GM19023 (cell line): Measurements from ENCODE around the gene ACSL6.

Source experiments
- ATAC-seq: cut with Tn5 transposase; IDR thresholded peaks from one replicate; pipeline ENCODE4 v1.9.1; 2021; ENCODE audit warnings: mild to moderate bottlenecking, moderate library complexity; ENCODE audit not compliant: unreplicated experiment

ACSL6 gene, protein sequence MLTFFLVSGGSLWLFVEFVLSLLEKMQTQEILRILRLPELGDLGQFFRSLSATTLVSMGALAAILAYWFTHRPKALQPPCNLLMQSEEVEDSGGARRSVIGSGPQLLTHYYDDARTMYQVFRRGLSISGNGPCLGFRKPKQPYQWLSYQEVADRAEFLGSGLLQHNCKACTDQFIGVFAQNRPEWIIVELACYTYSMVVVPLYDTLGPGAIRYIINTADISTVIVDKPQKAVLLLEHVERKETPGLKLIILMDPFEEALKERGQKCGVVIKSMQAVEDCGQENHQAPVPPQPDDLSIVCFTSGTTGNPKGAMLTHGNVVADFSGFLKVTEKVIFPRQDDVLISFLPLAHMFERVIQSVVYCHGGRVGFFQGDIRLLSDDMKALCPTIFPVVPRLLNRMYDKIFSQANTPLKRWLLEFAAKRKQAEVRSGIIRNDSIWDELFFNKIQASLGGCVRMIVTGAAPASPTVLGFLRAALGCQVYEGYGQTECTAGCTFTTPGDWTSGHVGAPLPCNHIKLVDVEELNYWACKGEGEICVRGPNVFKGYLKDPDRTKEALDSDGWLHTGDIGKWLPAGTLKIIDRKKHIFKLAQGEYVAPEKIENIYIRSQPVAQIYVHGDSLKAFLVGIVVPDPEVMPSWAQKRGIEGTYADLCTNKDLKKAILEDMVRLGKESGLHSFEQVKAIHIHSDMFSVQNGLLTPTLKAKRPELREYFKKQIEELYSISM

DNA sequence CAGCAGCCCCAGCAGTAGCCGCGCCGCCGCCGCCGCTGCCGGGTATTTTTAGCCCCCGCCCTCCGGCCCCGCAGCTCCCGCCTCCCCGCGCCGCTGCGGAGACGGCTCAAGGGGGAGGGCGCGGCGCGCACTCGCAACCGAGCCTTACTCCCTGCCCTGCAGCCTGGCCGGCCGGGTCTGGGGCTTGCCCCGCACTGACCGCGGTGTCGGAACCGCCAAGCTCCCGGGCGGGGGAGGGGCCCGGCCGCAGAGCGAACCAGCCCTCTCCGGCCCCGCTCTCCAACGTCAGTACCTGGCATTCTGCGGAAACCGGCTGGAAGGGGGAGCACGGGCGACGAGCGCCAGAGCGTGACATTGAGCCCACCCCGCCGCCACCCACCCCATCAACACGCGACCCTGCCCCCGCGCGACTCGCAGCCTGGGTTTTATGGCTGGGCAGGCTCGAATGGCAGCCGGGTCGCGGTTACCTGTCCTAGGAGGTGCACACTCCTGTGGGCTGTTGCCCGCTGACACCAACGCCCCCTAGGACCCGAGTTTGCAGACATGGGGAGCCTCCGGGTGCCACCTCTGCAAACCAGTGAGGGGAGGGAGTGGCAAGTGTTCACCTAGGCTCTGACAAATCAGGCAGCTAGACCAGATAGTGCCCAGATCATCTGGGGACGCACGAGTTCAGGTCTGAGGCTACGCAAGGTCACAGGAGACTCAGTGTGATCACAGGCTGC, at the start of gene ACSL6:
Gene ACSL6 (minus strand): TSS at position 37 of the 722 bp plus-strand sequence. CDS start 105 bp downstream, outside the sequence.
- no peak for ATAC-seq

DNA sequence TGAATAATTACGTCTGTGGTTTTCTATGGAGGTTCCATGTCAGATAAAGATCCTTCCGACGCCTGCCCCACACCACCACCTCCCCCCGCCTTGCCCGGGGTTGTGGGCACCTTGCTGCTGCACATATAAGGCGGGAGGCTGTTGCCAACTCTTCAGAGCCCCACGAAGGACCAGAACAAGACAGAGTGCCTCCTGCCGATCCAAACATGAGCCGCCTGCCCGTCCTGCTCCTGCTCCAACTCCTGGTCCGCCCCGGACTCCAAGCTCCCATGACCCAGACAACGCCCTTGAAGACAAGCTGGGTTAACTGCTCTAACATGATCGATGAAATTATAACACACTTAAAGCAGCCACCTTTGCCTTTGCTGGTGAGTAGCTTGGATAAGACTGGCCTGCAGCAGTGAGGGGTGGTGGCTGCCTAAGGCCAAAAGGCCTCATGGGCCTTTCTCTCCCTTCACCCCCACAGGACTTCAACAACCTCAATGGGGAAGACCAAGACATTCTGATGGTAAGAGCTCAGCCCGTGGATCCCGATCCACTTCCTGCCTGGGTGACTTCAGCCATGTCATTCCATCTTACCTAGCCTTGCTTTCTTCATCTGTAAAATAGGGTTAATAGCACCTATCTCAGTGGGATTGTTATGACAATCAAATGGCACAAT, 49.2 kb upstream of the ACSL6 start, which contains the start of gene IL3:
Gene IL3 (plus strand): TSS at position 155 of the 661 bp plus-strand sequence. CDS start 52 bp downstream, at position 207.
- no peak for ATAC-seq

DNA sequence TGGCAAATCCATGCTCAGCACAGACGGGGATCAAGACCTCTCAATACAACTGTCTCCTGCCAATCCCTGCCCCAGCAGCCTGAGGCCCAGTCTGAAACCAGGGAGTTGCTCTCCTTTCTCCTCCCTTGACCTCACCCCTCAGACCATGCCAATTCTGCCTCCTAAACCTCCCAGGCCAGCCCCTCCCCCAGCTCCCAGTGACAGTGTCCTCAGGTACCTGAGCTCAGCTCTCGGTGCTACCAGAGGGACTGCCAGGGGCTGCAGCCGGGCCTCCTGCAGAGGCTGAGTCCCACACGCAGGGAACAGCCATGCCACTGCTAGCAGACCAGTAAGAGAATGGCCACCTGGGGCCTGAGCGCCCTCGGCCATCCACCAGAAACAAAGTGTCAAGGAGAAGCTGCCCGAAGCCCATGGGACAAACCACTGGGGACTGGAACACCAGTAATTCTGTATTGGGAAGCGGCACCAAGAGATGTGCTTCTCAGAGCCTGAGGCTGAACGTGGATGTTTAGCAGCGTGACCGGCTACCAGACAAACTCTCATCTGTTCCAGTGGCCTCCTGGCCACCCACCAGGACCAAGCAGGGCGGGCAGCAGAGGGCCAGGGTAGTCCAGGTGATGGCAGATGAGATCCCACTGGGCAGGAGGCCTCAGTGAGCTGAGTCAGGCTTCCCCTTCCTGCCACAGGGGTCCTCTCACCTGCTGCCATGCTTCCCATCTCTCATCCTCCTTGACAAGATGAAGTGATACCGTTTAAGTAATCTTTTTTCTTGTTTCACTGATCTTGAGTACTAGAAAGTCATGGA, 48.4 kb upstream of the ACSL6 start:
- ATAC-seq = no peak

DNA sequence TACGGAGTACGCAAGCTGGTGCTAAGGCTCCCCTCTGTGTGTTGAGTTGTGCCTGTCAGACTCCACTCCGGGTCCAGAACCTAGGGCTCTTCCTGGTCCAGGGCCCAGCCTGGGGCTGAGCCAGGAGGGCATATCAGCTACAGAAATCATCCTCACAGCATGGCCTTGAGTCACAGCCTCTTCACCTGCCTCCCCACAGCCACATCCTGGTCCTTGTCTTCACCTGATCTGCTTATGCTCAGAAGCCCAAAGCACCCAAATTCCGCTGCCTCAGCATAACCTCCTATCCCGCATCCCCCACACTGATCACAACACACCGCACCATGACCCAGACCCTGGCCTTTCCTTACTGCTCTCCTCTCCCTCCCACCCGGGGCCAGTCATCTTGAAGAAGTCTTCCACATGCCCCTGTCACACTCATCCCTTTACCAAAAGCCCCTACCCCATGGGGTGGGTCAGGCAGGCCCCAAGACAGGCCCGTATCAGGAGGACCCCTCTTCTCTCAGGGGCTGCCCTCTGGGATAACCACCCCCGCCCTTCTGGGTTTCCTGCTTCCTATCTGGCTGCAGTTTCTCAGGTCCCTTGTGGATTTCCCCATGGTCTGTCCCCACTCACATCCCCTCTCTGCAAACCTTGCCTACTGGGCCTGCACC, 47.7 kb upstream of the ACSL6 start:
- no peak for ATAC-seq

DNA sequence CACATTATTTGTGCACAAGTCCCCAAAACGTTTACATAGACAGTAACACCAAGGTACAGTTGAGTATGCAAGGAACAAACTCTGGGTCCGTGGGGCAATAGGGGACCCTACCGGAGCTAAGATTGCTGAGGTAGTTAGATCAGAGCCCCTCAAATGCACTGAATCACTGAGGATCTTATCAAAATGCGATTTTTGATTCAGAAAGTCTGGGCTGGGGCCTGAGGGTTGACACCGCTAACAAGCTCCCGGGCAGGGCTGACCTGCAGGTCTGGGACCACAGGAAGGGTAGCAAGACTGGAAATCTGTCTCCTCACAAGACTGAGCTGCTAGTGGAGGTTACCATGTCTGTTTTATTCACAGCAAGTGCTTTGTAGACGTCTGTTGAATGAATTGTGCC, 47.2 kb upstream of the ACSL6 start:
- ATAC-seq = no peak

DNA sequence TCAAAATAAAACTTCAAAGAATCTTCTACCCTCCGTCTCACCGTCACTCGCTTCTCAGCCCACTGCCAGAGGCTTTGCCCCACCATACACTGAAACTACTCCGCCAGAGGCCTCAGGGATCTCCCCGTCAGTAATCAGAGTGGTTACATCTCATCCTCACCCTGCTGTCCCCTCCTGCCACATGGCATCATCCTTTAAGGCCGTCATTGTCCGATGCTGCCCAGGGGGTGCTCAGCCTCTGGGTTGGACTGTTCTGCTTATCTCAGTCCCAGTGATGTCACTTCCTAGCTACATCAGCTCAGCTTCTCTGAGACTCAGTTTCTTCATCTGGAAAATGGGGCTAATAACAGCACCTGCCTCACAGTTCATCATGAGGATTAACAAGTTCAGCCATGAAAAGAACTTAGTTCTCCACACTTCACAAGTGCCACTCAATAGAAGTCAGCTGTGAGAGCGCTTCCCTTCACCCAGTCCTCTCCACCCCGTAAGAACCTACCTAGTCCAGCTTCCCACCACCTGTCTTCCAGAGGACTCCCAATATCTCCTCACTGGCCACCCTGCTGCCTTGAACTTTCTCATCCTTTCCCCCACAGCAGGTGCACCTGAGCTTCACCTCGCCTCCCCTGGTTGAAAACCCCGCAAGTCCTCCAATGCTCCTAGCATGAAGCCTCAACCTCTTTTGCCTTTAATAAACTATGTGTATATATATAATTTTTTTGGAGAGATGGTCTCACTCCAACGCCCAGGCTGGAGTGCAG, 46.2 kb upstream of the ACSL6 start:
- ATAC-seq = no peak

DNA sequence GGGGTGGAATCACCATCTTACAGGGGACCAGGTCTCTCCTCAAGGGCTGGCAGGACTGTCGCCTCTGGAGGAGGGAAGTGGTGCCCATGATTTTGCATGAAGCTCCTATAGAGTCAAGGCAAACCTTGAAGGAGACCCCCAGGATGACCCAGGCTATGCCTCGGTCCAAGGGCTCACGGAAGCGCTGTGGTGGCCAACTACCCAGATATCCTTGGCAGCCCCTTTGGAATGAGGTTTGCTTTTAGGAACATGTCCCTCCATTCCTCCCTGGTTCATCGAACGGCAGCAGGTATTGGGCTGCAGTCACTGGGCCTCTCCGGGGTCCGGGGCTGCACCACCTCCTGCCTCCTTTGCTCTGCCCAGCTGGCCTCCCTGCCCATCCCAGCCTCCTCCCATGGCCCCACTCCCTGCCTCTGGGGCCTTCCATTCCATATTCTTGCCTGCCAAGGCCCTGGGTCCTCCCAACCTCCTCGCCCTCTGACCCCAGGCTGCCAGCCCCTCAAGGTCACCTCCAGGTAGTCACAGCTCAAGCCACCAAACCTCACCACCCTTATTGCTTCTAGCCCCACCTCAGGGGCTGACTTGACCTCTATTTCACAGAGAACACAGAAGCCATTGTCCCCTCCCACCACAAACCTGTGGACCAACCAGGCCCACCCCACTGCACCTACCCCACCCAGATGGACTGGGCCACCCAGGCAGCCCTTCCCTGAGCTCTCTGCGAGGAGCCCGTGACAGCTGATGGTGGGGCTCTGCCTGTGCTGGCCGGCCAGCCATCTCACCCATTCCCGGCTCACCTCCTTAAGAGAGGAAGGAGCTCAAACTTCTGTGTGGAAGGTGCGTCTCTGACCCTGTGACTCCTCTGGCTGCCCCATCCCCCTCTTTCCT, 45.4 kb upstream of the ACSL6 start:
- no peak for ATAC-seq

DNA sequence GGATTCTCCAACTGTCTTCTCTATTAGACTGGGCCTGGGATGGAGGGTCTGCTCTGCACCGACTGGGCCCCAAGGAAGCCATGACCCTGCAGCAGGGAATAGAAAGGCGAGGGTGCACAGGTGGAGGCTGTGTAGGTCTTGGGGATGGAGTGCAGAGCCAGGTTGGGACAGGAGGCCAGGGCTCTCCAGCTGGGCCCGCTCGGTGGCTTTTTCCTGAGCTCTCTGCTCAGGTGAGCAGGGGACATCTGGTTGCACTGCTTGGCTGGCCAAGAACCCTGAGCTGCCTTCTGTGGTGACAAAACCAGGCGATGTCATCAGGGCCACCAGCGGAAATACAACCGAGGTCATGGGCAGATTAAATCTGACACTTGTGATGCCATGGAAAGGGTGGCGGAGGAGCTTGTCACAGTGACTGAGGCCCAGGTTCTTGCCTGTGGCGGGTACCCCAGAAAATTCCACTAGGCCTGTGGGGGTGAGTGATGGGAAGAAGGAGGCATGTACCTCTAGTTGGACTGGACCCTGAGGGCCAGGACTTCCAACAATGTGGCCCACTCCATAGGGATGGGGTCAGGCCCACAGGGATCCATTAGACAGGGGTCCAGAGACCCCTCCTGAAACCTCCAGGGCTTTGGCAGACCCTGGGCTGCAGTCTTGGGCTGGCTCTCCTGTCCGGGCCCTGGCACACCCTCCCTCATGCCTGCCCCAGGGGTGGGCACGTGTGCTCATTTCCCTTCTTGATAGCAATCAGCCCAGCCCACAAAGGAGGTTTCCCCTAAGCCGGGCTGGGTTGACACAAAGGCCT, 44.6 kb upstream of the ACSL6 start:
- ATAC-seq = no peak

DNA sequence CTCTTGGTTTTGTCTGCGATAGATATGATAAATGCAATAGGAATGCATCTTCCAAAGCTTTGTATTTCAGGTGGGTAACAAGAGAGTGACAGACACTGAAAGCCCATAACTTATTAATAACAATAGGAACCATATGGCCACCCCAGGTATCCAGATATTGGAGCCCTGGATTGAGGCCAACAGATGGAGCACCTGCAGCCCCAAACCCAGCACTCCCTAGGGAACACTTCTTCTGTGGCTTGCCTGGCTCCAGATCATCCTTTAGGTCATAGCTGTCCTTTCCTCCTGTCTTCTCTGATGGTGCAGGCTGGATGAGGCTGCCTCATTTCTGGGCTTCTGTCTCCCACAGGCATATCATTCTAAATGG, 44.0 kb upstream of the ACSL6 start:
- ATAC-seq = no peak

DNA sequence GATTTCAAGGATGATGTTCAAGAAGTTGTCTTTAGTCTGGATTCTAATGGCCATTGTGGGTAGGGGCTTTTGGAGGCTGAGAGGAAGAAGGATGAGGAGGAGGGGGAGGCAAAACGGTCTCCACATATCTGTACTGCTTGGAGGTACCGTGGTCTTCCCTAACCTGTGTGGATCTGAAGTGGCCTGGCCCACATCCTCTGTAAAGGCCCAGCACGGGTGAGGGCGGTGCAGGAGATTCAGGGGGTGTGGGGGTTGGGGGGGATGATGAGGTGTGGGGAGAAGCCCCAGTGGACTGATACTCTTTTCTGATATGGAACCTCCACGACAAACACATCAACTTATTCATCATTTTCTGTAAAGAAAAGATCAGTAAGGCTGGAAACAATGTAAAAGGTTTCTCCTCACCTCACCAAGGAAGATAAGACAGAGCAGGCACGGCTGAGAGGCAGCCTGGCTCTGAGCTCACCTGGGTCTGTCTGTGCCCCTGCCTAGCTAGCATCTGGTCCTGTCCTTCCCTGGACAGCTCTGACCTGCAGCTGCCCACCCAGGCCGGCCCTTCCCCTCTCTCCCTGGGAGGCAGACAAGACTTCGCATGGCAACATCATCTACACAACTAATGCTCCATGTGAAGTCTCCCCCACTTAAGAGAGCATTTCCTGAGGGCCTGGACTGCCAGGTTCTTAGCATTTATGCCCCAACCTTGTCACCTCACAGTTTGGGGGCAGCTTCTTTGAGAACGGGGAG, 43.4 kb upstream of the ACSL6 start:
- ATAC-seq = no peak

DNA sequence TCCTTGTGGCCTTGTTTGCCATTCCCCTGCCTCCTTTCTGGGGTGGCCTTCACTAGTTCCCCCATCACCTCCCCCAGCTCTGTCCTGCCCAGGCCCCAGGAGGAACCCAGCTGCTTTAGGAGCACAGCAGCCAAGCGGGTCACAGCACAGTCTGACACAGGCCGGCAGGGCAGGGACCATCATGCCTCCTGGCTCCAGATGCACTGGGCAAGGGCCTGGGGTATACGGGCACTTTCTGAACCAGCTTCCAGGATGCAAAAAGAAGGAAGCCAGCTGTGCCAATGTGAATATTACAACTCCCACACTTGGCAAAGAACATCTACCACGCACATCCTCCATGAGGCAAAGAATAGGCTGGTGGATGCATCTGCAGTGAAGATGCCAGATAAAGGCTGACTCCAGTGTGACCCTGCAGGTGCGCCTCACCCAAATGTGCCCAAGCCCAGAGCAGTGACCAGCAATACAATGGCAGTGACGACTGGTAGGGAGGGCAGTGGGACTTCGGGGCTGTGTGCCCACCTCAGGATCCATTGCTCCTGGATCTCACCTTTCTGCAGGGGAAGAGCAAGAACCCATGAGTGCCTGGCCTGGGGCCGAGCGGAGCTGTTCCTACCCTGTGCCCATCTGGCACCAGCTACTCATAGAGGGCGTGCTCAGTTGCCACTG, 42.7 kb upstream of the ACSL6 start:
- no peak for ATAC-seq

DNA sequence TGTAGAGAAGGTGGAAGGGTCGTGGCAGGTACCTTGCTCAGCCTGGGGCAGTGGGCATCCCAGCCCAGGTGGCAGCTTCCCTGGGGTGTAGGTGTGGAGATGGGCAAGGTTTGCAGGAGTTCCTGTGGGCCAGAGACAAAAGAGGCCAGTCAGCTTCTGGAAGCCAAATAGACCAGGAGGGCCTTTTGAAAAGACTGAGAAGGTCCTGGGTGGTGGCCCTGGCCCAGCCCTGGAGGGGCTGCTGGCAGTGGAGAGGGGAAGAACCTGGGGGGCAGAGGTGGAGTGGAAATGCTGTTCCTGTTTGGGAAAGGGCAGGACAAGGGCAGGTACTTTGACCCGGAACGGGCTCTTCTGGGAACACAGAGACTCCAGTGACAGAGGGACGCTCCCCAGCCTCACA, 42.0 kb upstream of the ACSL6 start:
- no peak for ATAC-seq

DNA sequence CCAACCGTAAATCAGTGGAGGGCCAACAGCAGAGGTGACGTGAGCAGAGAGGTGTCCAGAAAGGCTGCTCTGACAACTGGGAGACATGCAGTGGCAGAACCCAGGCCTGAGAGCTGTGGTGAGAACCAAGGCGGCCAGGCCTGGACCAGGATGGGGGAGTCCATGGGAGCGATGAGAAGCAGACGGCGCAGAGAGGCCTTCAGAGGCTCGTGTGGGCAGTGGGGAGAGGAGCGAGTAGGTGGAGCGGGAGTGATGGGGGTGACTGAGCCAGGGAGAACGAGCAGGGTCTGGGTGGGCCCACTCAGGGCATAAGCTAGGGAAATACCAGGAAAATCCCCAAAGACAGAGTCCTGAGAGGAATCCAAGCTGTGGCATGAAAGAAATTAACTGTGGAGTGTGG, 41.1 kb upstream of the ACSL6 start:
- no peak for ATAC-seq

DNA sequence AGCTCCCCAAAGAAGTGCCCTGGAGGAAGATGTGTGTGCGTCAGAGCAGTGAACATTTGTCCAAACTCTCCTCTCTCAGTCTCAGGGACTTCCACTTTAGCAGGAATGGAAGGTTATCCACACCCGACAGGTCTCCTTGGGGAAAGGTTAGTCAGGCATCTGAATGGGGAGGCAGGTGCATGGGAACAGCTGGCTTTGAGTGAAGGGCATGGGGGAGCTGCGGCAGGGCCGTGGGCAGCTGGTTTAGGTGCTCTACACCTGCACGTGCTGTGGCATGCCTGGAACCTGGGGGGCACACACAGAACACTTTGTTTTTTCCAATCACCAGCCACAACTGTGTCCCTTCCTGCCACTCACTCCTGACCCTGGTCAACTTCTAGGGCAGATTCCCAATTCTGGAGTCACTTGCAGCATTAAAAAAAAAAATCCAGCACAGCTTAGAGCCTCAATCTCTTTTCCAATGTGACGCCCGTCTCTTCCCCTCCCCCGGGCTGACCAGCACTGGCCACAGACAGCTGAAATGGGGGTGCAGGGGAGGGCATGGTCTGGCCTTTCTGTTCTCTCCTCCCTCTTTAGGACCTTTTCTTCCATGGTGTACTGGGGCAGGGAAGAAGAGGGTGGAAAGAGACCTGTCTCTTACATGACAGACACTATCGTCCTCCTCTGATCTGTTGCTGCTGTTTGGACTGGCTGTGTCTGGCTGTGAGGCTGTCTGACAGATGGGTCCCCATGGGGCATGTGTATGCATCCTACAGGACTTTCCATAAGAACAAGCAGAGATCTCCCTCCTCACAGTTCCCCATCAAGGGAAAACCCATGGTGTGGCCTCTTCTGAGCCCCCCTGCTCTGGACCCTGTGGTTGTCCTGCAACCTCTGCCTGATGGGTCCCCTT, 39.4 kb upstream of the ACSL6 start:
- ATAC-seq = no peak

DNA sequence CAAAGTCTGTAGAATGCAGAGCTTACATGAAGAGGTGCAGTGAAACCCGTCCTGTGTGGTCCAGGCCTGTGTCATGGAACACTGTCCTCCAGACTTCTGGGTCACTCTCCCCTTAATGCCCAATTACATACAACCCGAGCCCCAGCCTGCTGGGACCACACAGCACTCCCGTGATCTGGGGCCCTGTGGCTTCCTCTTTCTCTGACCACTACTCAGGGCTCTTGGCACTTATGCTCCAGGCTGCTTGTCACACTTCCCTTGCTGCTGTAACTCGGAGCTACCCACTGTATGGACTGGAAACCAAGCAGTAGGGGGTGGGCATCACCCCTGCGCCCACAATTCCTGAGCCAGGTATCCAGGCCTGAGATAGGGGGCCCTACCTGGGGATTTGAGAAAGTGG, 38.7 kb upstream of the ACSL6 start:
- no peak for ATAC-seq
